ENCODE data around the gene ATE1.

ATE1 gene

GRCh38 chr10:121879476-121879875, 48.4 kb downstream of the ATE1 start:
- no peak for DNase-seq (ENCODE audit: low read depth in 3 of 3)

- DNase-seq (ENCODE audit: low read depth in 3 of 3): no peak
These were observed 54.6 kb downstream of the ATE1 start for GRCh38 chr10:121873236-121873635.

GRCh38 chr10:121870413-121870812, 57.4 kb downstream of the ATE1 start:
- DNase-seq (ENCODE audit: low read depth in 3 of 3): no peak

GRCh38 chr10:121865554-121865953, 62.3 kb downstream of the ATE1 start:
- no peak for DNase-seq (ENCODE audit: low read depth in 3 of 3)

GRCh38 chr10:121864653-121865052, 63.2 kb downstream of the ATE1 start:
- no peak for DNase-seq (ENCODE audit: low read depth in 3 of 3)

- DNase-seq (ENCODE audit: low read depth in 3 of 3): no peak
These were observed 63.7 kb downstream of the ATE1 start for GRCh38 chr10:121864168-121864567.

GRCh38 chr10:121862649-121863048, 65.2 kb downstream of the ATE1 start:
- no peak for DNase-seq (ENCODE audit: low read depth in 3 of 3)

GRCh38 chr10:121862042-121862441, 65.8 kb downstream of the ATE1 start:
- no peak for DNase-seq (ENCODE audit: low read depth in 3 of 3)

GRCh38 chr10:121860810-121861209, 67.0 kb downstream of the ATE1 start:
- DNase-seq (ENCODE audit: low read depth in 3 of 3): no peak

- DNase-seq (ENCODE audit: low read depth in 3 of 3): no peak
These were observed 72.9 kb downstream of the ATE1 start for GRCh38 chr10:121854809-121855445.

GRCh38 chr10:121853950-121854349, 73.9 kb downstream of the ATE1 start:
- DNase-seq (ENCODE audit: low read depth in 3 of 3): no peak

- DNase-seq (ENCODE audit: low read depth in 3 of 3): no peak
These were observed 76.0 kb downstream of the ATE1 start for GRCh38 chr10:121851786-121852185.

- DNase-seq (ENCODE audit: low read depth in 3 of 3): no peak
These were observed 79.7 kb downstream of the ATE1 start for GRCh38 chr10:121848082-121848481.

- DNase-seq (ENCODE audit: low read depth in 3 of 3): no peak
These were observed 81.3 kb downstream of the ATE1 start for GRCh38 chr10:121846555-121846954.

- DNase-seq (ENCODE audit: low read depth in 3 of 3): no peak
These were observed 82.6 kb downstream of the ATE1 start for GRCh38 chr10:121845044-121845784.

- no peak for DNase-seq (ENCODE audit: low read depth in 3 of 3)
These were observed 83.3 kb downstream of the ATE1 start for GRCh38 chr10:121844537-121844936.

GRCh38 chr10:121843379-121843778, 84.5 kb downstream of the ATE1 start:
- no peak for DNase-seq (ENCODE audit: low read depth in 3 of 3)

- DNase-seq (ENCODE audit: low read depth in 3 of 3): no peak
These were observed 86.0 kb downstream of the ATE1 start for GRCh38 chr10:121841862-121842261.

GRCh38 chr10:121838931-121839330, 88.9 kb downstream of the ATE1 start:
- DNase-seq (ENCODE audit: low read depth in 3 of 3): no peak

GRCh38 chr10:121838149-121838548, 89.7 kb downstream of the ATE1 start:
- no peak for DNase-seq (ENCODE audit: low read depth in 3 of 3)

GRCh38 chr10:121836171-121836570, 91.7 kb downstream of the ATE1 start:
- no peak for DNase-seq (ENCODE audit: low read depth in 3 of 3)

GRCh38 chr10:121835376-121835775, 92.5 kb downstream of the ATE1 start:
- no peak for DNase-seq (ENCODE audit: low read depth in 3 of 3)

GRCh38 chr10:121834757-121835156, 93.1 kb downstream of the ATE1 start:
- no peak for DNase-seq (ENCODE audit: low read depth in 3 of 3)

GRCh38 chr10:121833387-121833786, 94.4 kb downstream of the ATE1 start:
- DNase-seq (ENCODE audit: low read depth in 3 of 3): no peak

Data from stimulated activated CD4-positive, alpha-beta T cell treated with anti-CD3 and anti-CD28 coated beads, TNF-alpha, amount 100 ng/mL, for 24 hours (primary cell).